ENCODE data around the gene FARS2. TPM values are rescaled to one million over a fixed set of nuclear protein-coding genes. Genes with fewer than 3 reads are reported as not detected.

The FARS2 gene
- polyA plus RNA-seq, 1 of the 3 experiments (the other 2 are of a cell fraction), result 12.5 TPM

DNA sequence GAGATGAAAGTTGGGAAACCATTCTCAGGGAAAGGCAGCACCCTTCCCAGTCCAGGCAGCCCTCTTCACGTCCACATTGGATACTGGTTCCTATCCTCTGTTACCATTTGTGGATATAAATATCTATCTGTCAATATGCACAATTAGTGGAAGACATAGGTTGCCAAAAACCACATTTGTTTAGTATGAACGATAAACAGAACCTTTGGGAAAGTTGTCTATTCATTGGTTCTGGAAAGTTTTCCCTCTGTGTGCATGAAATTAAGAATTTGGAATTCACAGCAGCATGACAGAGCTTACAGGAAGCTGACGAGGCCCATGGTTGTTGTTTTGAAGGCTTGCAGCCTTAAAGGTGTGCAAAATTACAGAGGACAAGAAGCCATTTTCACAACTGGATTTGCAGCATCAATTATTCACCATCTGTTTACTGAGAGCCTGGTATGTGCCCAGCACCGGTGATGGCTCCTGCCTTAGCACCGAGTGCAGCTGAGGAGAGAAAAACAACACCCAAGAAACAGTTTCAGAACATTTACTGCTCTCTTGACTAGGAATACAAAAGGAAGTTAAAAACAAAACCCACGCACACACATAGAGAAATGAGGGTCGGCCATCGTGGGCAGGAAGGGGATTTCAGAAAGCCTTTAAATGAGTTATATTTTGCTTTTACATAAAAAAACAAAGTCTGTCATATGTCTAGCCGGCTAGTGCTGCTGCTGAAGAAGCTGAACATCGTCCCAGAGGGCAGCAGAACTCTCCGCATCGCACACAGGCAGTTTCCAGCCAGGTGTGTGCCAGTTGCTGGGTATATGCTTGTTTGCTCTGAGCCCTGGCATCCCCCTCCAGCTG is 319.6 kb downstream of the FARS2 start:
- Histone ChIP-seq H3K79me2 (ENCODE audit: insufficient read depth) (no peaks in the 10 kb centered on the region), H3K4me2 (no peak overlapping the region), H3K27me3 (ENCODE audit: insufficient read depth) (no peaks in the 10 kb centered on the region), H2AFZ (ENCODE audit: low read depth) (no peak overlapping the region), H3K9me3 (no peaks in the 10 kb centered on the region), H3K4me3 (ENCODE audit: low read depth in 2 of 2, low read length in 1 of 2) (no peak overlapping the region), H3K9me2 (no peaks in the 10 kb centered on the region), H3F3A (replicated peaks; ENCODE audit: insufficient read depth) (no peaks in the 10 kb centered on the region), H4K20me1 (ENCODE audit: insufficient read depth) (no peaks in the 10 kb centered on the region), H3K9ac (no peak overlapping the region), H3K27ac (ENCODE audit: low read depth in 2 of 2, low read length in 1 of 2) (no peak overlapping the region), H3K4me1 (ENCODE audit: control insufficient read depth in 1 of 2, insufficient read depth in 2 of 2, low read depth in 1 of 2, low read length in 1 of 2) (peaks cover 0 to 8% of the 10 kb centered on the region in 2 experiments; a peak in 3 of 4 replicates), H3K36me3 (replicated peaks in 1 of 2; ENCODE audit: control insufficient read depth in 1 of 2, insufficient read depth in 2 of 2, low read length in 1 of 2) (no peaks in the 10 kb centered on the region)
- TF ChIP-seq RAD21 (IDR thresholded peaks at IDR 0.05; ENCODE audit: low read length) (peak; percentile 8; the same call in 1 of the 2 replicates), FOXM1 (IDR thresholded peaks at IDR 0.05; ENCODE audit: low read depth) (no peak)
- no peak for DNase-seq
- 85% methylated on average over 10 of the region's 12 CpGs for WGBS (ENCODE audit: low lambda C conversion rate)
- POLR2A ChIA-PET, result no interaction called here
- CTCF ChIA-PET, result interaction anchor here (0.9 to 1.2 kb wide), 2 partner anchors 21 to 109 kb away, joined by 3 read pairs; no protein-coding TSS in a partner anchor

DNA sequence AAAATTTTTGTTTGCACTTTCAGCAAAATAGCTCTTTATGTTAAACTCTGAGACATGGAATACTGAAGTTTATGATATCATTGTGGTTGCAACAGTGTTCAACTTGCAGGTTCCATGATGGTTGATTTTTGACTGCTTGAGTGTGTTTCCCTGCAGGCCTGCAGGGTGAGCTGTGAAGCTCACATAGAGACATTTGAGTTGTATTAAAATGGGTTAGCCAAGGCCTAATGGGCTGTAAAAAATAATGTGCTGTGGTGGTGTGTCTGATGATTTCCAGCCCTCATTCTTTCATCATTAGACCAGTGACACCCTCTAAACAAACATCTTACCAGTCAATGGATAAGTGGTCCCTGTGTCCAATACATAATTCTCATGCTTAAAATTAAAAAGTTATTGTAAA is 321.4 kb downstream of the FARS2 start:
- Histone ChIP-seq H3F3A (replicated peaks; ENCODE audit: insufficient read depth) (no peaks in the 10 kb centered on the region), H3K36me3 (replicated peaks in 1 of 2; ENCODE audit: control insufficient read depth in 1 of 2, insufficient read depth in 2 of 2, low read length in 1 of 2) (no peaks in the 10 kb centered on the region), H4K20me1 (ENCODE audit: insufficient read depth) (no peaks in the 10 kb centered on the region), H3K4me2 (no peak overlapping the region), H3K9me3 (no peaks in the 10 kb centered on the region), H3K79me2 (ENCODE audit: insufficient read depth) (no peaks in the 10 kb centered on the region), H3K9ac (no peak overlapping the region), H3K27ac (ENCODE audit: low read depth in 2 of 2, low read length in 1 of 2) (no peak overlapping the region), H3K27me3 (ENCODE audit: insufficient read depth) (no peaks in the 10 kb centered on the region), H3K9me2 (no peaks in the 10 kb centered on the region), H3K4me3 (ENCODE audit: low read depth in 2 of 2, low read length in 1 of 2) (no peak overlapping the region), H2AFZ (ENCODE audit: low read depth) (no peak overlapping the region), H3K4me1 (ENCODE audit: control insufficient read depth in 1 of 2, insufficient read depth in 2 of 2, low read depth in 1 of 2, low read length in 1 of 2) (peaks cover 0 to 8% of the 10 kb centered on the region in 2 experiments; a peak in 3 of 4 replicates)
- TF ChIP-seq, protein P1, sequence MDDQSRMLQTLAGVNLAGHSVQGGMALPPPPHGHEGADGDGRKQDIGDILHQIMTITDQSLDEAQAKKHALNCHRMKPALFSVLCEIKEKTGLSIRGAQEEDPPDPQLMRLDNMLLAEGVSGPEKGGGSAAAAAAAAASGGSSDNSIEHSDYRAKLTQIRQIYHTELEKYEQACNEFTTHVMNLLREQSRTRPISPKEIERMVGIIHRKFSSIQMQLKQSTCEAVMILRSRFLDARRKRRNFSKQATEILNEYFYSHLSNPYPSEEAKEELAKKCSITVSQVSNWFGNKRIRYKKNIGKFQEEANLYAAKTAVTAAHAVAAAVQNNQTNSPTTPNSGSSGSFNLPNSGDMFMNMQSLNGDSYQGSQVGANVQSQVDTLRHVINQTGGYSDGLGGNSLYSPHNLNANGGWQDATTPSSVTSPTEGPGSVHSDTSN (IDR thresholded peaks at IDR 0.05), result no peak
- peak; percentile 39 for TF ChIP-seq RAD21 (IDR thresholded peaks at IDR 0.05; ENCODE audit: low read length)
- ChIA-PET CTCF (interaction anchor here (0.7 to 1.4 kb wide), 3 partner anchors 81 to 112 kb away, joined by 3 to 5 read pairs (median 4); no protein-coding TSS in a partner anchor), POLR2A (no interaction called here)
- no peak for DNase-seq

DNA sequence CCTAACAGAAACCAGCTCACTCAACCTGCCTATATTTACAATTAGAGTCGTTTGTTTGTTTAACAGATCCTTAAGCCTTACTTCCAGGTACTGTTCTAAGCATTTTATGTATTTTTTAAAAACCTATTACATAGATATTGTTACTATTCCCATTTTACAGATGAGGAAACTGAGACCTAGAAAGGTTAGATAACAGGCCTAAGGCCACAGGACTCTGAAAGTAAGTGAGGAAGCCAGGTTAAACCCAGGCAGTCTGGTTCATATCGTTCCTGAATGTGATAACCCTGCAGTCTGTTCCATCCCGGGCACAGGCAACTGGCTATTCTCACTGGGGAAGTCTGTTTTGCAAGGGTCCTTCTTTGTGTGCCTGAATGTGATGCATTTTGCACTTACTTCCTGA is 322.2 kb downstream of the FARS2 start:
- DNase-seq, result no peak
- no peaks in the 10 kb centered on the region for H3F3A ChIP-seq (replicated peaks; ENCODE audit: insufficient read depth)
- no peak overlapping the region for H3K9ac ChIP-seq
- peaks cover 0 to 8% of the 10 kb centered on the region in 2 experiments; a peak in 3 of 4 replicates for H3K4me1 ChIP-seq (ENCODE audit: control insufficient read depth in 1 of 2, insufficient read depth in 2 of 2, low read depth in 1 of 2, low read length in 1 of 2)
- no peaks in the 10 kb centered on the region for H3K9me2 ChIP-seq
- ChIA-PET POLR2A (interaction anchor here (0.6 kb wide), 1 partner anchor 35 kb away, joined by 4 read pairs; no protein-coding TSS in a partner anchor), CTCF (interaction anchor here (1.3 to 1.4 kb wide), 2 partner anchors 106 to 112 kb away, joined by 4 to 5 read pairs; no protein-coding TSS in a partner anchor)
- no peaks in the 10 kb centered on the region for H3K9me3 ChIP-seq
- 67% methylated on average over 3 of the region's 3 CpGs for WGBS (ENCODE audit: low lambda C conversion rate)
- H4K20me1 ChIP-seq (ENCODE audit: insufficient read depth), result no peaks in the 10 kb centered on the region
- TF ChIP-seq TCF12 (IDR thresholded peaks at IDR 0.05) (no peak), RAD21 (IDR thresholded peaks at IDR 0.05; ENCODE audit: low read length) (no peak), TAF1 (IDR thresholded peaks at IDR 0.05; ENCODE audit: borderline replicate concordance, low read depth, low read length) (no peak), RFX5 (IDR thresholded peaks at IDR 0.05; ENCODE audit: low read length) (no peak)
- H3K27ac ChIP-seq (ENCODE audit: low read depth in 2 of 2, low read length in 1 of 2), result no peak overlapping the region
- H3K79me2 ChIP-seq (ENCODE audit: insufficient read depth), result no peaks in the 10 kb centered on the region
- no peak overlapping the region for H3K4me3 ChIP-seq (ENCODE audit: low read depth in 2 of 2, low read length in 1 of 2)
- no peak overlapping the region for H2AFZ ChIP-seq (ENCODE audit: low read depth)
- H3K36me3 ChIP-seq (replicated peaks in 1 of 2; ENCODE audit: control insufficient read depth in 1 of 2, insufficient read depth in 2 of 2, low read length in 1 of 2), result no peaks in the 10 kb centered on the region
- no peak overlapping the region for H3K4me2 ChIP-seq
- H3K27me3 ChIP-seq (ENCODE audit: insufficient read depth), result no peaks in the 10 kb centered on the region
